Measurements from ENCODE around the gene ADAMTS2.
"Not testable (repeated sequence)": the region's sequence is repeated elsewhere in the genome, so short reads cannot be mapped to it uniquely, and the experiment has no call there.

Gene ADAMTS2

DNA sequence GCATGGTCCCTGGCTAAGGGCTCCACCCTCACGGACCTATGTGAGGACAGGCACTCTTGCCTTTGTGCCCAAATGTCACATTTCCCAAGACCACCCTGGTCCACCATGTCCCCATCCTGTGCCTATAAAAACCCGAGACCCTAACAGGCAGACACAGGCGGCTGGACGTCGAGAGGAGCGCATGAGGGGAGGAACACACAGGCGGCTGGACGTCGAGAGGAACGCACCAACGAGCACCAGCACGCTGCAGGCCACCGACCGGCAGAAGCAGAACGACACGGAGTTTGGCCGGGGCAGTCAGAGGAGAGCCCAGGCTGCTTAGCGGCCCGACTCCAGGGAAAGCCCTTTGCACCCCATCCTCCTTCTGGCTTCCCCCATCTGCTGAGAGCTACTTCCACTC lies 119.9 kb downstream of the ADAMTS2 start:
- DNase-seq = no peak

DNA sequence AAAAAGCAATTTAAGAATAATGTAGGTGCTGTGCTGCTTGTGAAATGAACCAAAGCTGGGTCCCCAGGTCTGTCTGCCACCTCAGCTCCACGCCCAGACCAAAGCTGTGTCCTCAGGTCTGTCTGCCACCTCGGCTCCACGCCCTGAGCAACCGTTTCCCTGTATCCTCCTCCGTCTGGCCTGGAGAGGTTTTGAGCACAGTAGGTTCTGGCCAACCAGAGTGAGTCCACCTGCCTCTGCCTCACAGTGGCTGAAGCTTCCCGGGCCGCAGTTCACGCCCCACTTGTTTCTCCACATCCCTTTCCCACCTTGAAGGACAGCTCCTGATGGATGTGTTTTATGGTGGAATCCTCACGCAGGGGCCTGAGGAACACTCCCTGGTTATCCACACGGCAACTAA lies 120.5 kb downstream of the ADAMTS2 start:
- no peak for DNase-seq

DNA sequence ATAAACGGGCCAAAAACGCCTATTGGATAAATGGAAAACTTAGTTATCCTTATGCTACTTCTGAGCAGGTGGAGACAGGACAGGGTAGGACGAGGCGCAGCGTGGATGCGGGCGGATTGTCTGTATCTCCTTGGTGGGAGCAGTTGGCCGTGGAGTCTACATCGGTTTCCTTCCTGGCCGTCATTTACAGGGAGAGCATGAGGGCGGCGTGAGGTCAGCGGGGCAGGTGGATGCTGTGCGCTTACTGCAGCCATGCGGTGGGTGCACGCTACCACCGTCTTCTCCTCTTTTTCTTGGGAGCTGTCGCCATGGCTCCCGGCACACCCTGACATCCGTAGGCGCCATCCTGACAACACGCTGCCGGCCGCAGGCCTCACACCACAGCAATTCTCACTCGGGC lies 121.3 kb downstream of the ADAMTS2 start:
- DNase-seq = no peak

GRCh38 chr5:179223528-179223927 lies 121.7 kb downstream of the ADAMTS2 start:
- DNase-seq = no peak

DNA sequence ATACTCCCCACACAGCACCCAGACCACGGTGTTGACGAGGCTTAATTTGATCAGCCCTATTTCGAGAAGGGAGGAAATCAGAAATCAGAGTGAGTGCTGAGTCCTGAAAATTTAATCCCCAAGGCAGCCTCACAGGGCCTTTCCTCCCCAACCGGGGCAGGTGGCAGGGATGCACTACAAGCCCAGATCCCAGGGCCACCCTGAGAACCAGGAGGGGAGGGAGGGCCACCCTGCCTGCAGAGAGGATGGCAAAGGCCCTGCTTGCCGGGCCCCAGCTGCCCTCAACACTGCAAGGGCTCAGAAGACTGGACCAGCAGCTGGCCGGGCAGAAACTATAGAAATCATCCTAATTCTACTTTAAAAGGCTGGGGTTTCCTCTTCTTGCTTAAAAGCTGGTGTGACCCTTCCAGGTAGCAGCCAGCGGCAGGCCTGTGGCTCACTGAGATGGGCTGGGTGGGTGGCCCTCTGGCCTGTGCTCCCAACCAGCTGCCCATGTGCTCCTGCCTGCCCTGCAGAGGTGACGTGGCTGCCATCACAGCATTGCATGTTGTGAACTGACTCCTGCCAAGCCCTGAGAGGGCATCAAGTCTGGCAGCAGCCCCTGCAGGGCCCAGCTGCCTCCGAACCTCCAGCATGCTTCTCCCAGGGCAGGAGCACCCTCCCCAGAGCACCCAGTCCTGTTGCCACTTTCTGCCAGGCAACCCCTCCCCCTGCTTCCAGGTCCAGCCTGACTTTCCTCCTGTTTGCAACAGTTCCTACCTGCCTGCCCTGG lies 122.8 kb downstream of the ADAMTS2 start:
- DNase-seq = no peak

DNA sequence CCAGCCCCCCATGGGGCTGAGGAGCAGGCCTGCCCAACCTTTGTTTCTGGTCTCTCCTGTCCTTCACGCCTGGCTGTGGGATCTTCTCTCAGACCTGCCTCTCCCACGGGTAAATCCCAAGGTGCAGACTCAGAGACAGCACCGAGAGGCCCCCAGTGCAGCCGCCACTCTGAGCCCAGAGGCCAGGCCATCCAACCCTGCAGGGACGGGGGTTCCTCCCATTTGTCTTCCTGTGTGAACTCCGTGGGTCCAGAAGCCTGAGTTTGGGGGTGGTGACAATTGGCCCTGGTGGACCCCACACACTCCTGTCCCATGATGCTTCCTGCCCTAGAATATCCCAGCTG lies 123.4 kb downstream of the ADAMTS2 start:
- DNase-seq = no peak

DNA sequence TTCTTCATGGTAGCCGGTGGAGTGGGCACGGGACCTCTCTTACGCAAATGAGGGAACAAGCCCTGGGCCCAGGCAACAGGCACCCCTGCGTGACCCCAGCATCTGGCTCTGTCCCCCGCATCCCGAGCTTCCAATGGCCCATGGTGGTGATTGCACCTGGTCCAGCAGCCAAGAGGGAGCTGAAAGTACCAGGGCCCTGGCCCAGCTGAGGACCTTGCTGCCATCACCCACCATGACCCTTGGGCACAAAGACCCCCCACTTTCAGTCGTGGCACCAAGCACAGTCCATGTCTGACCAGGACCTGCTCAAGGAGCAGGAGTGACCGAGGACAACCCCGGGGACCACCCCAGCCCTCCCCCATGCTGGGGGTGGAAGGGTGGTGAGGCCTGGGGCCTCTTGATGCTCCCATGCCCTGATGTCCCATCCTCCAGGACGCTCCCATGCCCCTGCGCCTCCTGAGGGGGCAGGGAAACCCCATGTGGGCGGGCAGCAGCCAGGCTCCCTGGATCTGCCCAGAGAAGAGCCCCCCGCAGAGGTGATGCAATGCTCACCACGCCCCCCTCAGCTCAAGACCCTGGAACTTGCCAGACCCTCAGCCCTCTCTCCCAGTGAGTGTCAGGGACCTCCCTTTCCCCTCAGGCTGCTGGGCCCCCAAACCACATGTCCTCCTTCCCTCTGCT lies 123.9 kb downstream of the ADAMTS2 start:
- no peak for DNase-seq

GRCh38 chr5:179220716-179221115 lies 124.5 kb downstream of the ADAMTS2 start:
- no peak for DNase-seq

GRCh38 chr5:179219661-179220620 lies 125.3 kb downstream of the ADAMTS2 start:
- no peak for DNase-seq

GRCh38 chr5:179218943-179219330 lies 126.3 kb downstream of the ADAMTS2 start:
- DNase-seq = no peak

GRCh38 chr5:179217956-179218942 lies 127.0 kb downstream of the ADAMTS2 start:
- DNase-seq = no peak

- no peak for DNase-seq
These were observed 127.9 kb downstream of the ADAMTS2 start for GRCh38 chr5:179217356-179217755.

DNA sequence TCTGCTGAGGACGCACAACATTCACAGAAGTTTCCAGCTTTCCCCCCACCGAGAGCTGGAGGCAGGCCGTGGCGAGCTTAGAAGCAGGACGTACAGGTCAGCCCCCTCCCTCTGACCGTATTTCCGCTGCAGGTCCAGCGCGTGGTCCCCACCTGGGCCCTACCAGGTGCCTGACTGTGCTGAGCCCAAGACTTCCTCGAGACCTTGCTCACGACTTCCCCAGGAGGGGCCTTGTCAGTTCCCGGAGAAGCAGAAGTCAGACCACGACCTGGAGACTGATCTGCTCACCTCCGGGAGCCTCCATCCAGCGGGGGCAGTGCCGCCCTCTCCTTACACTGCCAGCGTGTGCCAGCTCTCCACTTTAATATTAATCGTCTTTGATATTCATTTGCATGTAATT lies 128.9 kb downstream of the ADAMTS2 start:
- not testable (repeated sequence) for DNase-seq

- no peak for DNase-seq
These were observed 129.7 kb downstream of the ADAMTS2 start for GRCh38 chr5:179215576-179215975.

- DNase-seq = no peak
These were observed 130.6 kb downstream of the ADAMTS2 start for GRCh38 chr5:179214678-179215077.

DNA sequence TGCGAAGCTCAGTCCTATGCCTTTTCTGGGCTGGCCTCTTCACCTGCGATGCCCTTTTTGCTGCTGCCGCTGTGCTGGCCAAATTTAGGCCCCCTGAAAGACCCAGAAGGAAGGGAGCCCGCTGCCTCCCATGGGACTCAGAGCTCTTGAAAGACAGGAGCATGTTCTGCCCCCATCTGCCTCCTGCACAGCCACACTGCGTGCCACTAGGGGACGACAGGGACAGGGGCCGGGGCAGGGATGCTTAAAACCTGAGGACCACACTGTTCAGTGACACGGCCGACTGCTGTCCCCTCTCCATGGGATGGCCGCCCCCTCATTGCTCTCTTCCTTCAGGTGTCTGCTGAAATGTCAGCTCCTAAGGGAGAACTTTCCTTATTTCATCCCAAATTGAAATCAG lies 132.4 kb downstream of the ADAMTS2 start:
- DNase-seq = no peak

- DNase-seq = no peak
These were observed 133.6 kb downstream of the ADAMTS2 start for GRCh38 chr5:179211631-179212030.

DNA sequence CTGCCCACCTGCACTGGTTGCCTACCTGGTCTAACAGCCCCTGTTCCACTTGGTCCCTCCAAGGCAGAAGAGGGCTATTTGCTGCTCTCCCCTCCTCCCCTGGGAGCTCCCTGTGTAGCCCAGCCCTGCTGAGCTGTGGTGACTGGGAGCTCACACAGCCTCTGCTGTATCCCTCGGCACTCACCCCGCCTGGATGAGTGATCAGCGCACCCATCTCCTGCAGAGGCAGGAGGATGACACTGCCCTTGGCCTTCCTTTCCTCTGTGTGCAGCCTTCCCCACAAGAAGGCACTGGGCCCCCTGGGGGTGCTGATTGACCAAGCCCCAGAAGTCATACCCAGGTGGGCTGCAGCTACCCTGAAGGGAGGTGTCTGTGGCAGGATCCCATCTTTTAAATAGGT lies 134.2 kb downstream of the ADAMTS2 start:
- no peak for DNase-seq

DNA sequence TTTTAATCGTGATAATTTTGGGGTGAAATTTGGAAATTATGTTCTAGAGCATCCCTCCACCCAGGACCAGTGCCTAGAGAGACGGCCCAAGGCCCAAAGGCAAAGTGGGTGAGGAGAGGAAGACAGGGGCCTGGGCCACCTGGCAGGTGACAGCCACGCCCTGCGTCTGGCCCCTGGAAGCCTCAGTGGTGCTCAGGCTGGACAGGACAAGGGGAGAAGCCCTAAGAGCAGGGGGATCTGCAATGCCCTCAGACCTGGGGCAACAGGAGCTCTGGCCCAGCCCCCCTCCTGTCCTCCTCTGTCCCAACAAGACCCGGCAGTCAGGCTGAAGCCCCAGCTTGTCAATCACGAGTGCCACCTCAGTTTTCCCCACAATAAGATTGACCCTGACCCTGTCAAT lies 134.8 kb downstream of the ADAMTS2 start:
- no peak for DNase-seq

DNA sequence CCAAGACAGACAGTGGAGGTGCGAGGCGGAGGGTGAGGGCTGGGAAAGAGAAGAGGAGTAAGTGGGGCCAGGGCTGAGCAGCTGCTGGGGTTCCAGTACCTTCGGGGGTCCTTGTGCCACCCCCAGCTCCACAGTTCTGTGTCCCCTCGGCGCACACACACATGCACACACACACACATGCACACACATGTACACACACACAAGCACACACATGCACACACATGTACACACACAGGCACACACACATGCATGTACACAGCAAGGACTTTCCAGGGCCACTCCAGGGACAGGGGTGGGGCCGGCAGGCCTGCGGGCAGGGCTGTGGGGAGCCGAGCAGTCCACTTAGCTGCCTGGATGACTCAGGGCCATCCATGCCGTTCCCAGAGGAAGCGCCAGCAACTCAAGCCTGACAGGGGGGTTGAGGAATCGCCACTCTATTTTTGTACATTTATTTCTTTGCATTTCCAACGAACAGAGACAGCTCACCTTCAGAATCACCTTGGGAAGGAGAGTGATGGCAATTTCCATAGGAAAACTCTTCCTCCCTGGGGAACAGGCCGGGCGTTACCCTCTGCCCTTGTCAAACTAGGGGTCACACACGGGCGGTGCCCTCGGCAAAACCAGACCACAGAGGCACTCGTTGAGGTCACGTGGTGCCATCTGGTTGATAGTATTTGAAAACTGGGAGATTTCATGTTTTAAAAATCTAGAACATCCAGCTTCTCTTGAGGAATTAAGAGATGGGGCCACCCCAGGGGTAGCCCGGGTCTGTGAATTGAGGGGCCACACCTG lies 135.7 kb downstream of the ADAMTS2 start:
- DNase-seq = no peak

- DNase-seq = no peak
These were observed 136.4 kb downstream of the ADAMTS2 start for GRCh38 chr5:179208706-179209358.

Data from CD4-positive, alpha-beta T cell treated with Interleukin-12 subunit alpha and Interleukin-12 subunit beta, for 1 hour (primary cell).